MCF 10A (cell line): Measurements from ENCODE around the gene PPP6R2. TPM values are rescaled to one million over a fixed set of nuclear protein-coding genes. Genes with fewer than 3 reads are reported as not detected.
A peak's percentile ranks its signal among the peaks of the same experiment; 100 is the strongest.

Experiments
- BruUV-seq: library from RNA; stranded (reverse); fragments of 400-500 nt; replicated peaks from 2 replicates; lab custom pipeline; 2021; lab: Mats Ljungman, UMichigan
- CTCF ChIA-PET: fragments of 300-600 bp; sonication (Branson Sonifier 250); formaldehyde crosslinking; extraction: SDS; loops from one replicate; lab custom pipeline; 2021; ENCODE audit warnings: antibody characterized with exemption, inconsistent platforms; lab: Yijun Ruan, JAX
- POLR2A ChIA-PET: fragments of 300-600, 350-650 bp; sonication (Branson Sonifier 250); formaldehyde crosslinking; extraction: SDS; loops from one replicate; lab custom pipeline; 2020; ENCODE audit warnings: antibody characterized with exemption, inconsistent platforms; lab: Yijun Ruan, JAX
- DNase-seq: peaks from one replicate; pipeline ENCODE4 v3.0.0-alpha.2; 2018; ENCODE audit not compliant: unreplicated experiment
- H3K27ac Mint-ChIP-seq: one replicate; pipeline ENCODE4 v1.8.0; 2022; ENCODE audit warnings: mild to moderate bottlenecking, low read depth, mixed read lengths; ENCODE audit not compliant: unreplicated experiment
- H3K27me3 Mint-ChIP-seq: one replicate; pipeline ENCODE4 v1.8.0; 2022; ENCODE audit warnings: mixed read lengths; ENCODE audit not compliant: insufficient read depth, unreplicated experiment
- H3K36me3 Mint-ChIP-seq: one replicate; pipeline ENCODE4 v1.8.0; 2022; ENCODE audit warnings: mild to moderate bottlenecking, moderate library complexity, mixed read lengths; ENCODE audit not compliant: insufficient read depth, unreplicated experiment
- H3K4me1 Mint-ChIP-seq: one replicate; pipeline ENCODE4 v1.8.0; 2022; ENCODE audit warnings: mixed read lengths; ENCODE audit not compliant: insufficient read depth, unreplicated experiment
- H3K4me3 Mint-ChIP-seq: one replicate; pipeline ENCODE4 v1.8.0; 2022; ENCODE audit warnings: mild to moderate bottlenecking, moderate library complexity, mixed read lengths; ENCODE audit not compliant: unreplicated experiment
- H3K9me3 Mint-ChIP-seq: one replicate; pipeline ENCODE4 v1.8.0; 2022; ENCODE audit warnings: mixed read lengths; ENCODE audit not compliant: unreplicated experiment
- intact Hi-C: fragments of 100-400 bp; cut with micrococcal nuclease; formaldehyde crosslinking; loops from 2 replicates; pipeline ENCODE4 v1.14.1; 2022
- total RNA-seq: library from RNA; stranded (reverse); gene quantifications from 2 replicates; pipeline ENCODE4 v1.2.3, GENCODE V29; 2022
- TF ChIP-seq, protein P1 (sequence below): fragments of 200-600 bp; IDR thresholded peaks from one replicate; pipeline ENCODE4 v1.8.0; 2022; ENCODE audit warnings: antibody characterized with exemption, mild to moderate bottlenecking; ENCODE audit not compliant: unreplicated experiment

Gene PPP6R2
- total RNA-seq, 1 experiment from 2014 or later, result 30.1 TPM

DNA sequence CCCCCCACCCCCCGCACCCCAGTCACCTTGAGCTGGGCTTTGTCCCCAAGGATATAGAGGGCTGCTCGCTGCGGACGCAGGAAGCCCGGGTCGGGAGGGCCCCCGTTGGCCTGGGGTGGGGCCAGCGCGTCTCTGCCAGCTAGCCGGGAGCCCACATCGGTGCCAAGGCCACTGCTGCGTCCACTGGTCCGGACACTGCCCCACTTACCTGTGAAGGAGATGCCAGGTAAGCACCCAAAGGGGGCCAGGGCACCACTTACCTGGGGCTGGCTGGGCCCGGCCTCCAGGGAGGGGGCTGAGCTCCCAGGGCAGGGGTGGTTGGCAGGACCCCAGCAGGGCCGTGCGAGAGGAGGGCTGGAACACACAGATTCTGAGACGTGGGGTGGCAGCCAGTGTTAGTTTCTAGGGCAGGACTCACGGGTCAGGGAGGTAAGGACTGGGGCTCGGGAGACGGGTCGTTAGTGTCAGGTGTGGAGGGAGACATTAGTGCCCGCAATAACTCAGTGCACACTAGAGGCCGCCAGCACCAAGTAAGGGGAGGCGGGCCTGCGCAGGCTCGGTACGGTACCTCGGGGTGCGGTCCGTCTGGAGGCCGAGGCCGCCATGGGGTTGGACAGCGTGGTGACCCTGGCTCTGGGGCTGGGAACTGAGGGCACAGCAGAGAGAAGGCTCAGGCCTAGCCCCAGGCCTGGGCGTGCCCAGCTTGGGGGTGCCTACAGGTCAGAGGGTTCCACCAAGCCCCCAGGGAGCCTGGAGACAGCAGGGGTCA is 113.5 kb downstream of the PPP6R2 start:
- no TSS peak for BruUV-seq
- intact Hi-C loops, result no loop called here
- Mint-ChIP-seq H3K4me1 (no peaks in the 10 kb centered on the region), H3K9me3 (no peaks in the 10 kb centered on the region), H3K27me3 (no peaks in the 10 kb centered on the region), H3K4me3 (no peak overlapping the region), H3K27ac (no peak overlapping the region), H3K36me3 (peaks cover 46% of the 10 kb centered on the region)
- no peak for DNase-seq
- POLR2A ChIA-PET, result interaction anchor here (1.5 to 1.7 kb wide), 2 partner anchors 13 to 165 kb away, joined by 3 to 6 read pairs; no protein-coding TSS in a partner anchor
- TF ChIP-seq, protein P1, sequence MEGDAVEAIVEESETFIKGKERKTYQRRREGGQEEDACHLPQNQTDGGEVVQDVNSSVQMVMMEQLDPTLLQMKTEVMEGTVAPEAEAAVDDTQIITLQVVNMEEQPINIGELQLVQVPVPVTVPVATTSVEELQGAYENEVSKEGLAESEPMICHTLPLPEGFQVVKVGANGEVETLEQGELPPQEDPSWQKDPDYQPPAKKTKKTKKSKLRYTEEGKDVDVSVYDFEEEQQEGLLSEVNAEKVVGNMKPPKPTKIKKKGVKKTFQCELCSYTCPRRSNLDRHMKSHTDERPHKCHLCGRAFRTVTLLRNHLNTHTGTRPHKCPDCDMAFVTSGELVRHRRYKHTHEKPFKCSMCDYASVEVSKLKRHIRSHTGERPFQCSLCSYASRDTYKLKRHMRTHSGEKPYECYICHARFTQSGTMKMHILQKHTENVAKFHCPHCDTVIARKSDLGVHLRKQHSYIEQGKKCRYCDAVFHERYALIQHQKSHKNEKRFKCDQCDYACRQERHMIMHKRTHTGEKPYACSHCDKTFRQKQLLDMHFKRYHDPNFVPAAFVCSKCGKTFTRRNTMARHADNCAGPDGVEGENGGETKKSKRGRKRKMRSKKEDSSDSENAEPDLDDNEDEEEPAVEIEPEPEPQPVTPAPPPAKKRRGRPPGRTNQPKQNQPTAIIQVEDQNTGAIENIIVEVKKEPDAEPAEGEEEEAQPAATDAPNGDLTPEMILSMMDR, result peak; percentile 11
- CTCF ChIA-PET, result interaction anchor here (0.6 to 1.7 kb wide), 8 partner anchors 15 to 541 kb away, joined by 3 to 6 read pairs (median 3); partner anchors contain the start of gene MIOX

DNA sequence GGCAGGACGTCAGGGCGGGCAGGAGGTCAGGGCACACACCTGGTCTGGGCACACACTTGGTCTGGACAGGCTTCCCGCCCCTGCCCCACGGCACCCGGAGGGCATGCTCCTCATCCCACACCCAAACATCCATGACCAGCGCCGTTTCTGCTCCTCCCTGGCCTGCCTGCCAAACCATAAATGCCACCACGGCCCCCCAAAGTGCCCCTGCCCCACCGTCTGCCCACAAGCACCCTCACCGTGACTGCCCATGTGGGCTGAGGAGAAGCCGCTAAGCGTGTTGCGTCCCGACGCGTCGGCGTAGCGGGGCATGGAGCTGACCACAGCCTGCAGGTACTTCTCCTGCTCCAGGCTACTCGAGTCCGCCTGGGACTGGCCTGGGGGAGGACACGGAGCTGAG is 115.9 kb downstream of the PPP6R2 start:
- H3K27me3 Mint-ChIP-seq, result no peaks in the 10 kb centered on the region

DNA sequence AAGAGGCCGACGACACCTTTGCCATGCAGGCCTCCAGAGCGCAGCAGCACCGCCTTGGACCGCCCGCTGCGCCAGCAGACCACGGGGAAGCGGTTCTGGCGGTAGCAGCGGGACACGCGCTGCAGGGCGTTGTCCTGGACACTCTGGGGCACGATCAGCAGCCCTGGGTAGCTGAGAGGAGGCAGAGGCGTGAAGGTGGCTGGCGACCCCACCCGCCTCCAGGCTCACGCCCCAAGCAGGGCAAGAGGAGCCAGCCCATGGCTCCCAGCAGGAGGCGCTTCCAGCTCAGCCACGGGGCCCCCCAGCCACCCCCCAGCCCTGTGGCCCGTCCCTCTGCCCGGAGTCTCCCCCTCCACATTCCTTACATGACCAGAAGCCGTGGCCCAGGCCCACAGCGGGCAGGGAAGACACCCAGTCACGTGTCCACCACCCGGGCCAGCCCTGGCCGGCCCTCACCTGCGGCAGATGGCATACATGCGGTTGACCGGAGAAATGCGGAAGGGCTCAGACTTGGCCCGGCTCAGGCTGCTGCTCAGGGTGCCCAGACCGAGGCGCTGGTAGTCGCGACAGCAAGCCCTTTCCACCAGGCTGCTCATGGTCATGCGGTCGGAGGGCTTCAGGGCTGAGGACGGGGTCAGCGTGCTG is 116.5 kb downstream of the PPP6R2 start:
- CTCF ChIA-PET, result interaction anchor here (1.2 kb wide), 1 partner anchor 161 kb away, joined by 4 read pairs; no protein-coding TSS in a partner anchor

More for the DNA sequence above, 115.9 kb downstream of the PPP6R2 start:
- POLR2A ChIA-PET, result interaction anchor here (0.8 kb wide), 1 partner anchor 49 kb away, joined by 3 read pairs; the partner anchor contains the start of gene LMF2
- intact Hi-C loops, result no loop called here
- H3K9me3 Mint-ChIP-seq, result no peaks in the 10 kb centered on the region
- TF ChIP-seq, protein P1, result no peak
- H3K36me3 Mint-ChIP-seq, result peaks cover 47% of the 10 kb centered on the region
- DNase-seq, result no peak
- no TSS peak for BruUV-seq
- no peak overlapping the region for H3K27ac Mint-ChIP-seq
- no peaks in the 10 kb centered on the region for H3K4me1 Mint-ChIP-seq
- H3K4me3 Mint-ChIP-seq, result no peak overlapping the region
- CTCF ChIA-PET, result interaction anchor here (0.6 to 1.2 kb wide), 4 partner anchors 10 to 162 kb away, joined by 3 to 6 read pairs (median 4); no protein-coding TSS in a partner anchor

More for the DNA sequence above, 116.5 kb downstream of the PPP6R2 start:
- intact Hi-C loops, result no loop called here
- TF ChIP-seq, protein P1, result no peak
- Mint-ChIP-seq H3K4me3 (no peak overlapping the region), H3K36me3 (peaks cover 49% of the 10 kb centered on the region), H3K4me1 (no peaks in the 10 kb centered on the region), H3K27me3 (no peaks in the 10 kb centered on the region), H3K9me3 (no peaks in the 10 kb centered on the region), H3K27ac (no peak overlapping the region)
- no peak for DNase-seq
- POLR2A ChIA-PET, result interaction anchor here (0.8 kb wide), 1 partner anchor 48 kb away, joined by 3 read pairs; the partner anchor contains the start of gene LMF2
- BruUV-seq, result no TSS peak
